ENCODE results near the gene CHI3L2.
A peak's percentile ranks its signal among the peaks of the same experiment; 100 is the strongest.

The CHI3L2 gene

DNA sequence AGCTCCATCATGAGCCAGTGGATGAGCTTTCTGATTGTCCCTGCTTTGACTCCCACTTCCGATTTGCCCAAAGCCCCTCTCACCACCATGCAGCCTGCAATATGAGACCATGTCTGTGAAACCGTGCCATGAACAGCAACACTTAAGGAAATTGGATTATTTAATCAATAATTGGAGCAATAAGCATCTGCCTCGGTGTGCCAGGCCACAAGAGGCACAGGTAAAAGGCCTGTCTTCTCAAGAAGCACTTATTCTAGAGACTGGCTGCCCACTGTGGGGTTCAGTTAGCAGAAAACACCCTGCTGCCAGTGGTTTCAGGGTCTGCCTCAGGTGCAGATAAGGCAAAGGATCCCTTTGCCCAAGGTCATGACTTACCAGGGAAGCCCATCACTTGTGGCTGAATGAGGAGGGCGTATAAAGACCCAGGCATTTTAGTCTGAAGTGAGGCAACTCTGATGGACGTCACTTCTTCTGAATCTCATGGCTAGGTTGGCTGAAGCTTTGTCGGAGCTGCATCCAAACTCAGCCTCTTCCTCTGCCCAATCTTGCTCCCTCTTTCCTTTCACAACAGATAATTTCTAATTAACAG is 7.1 kb upstream of the CHI3L2 start:
- no peak for DNase-seq (ENCODE audit: low read depth in 2 of 2)

DNA sequence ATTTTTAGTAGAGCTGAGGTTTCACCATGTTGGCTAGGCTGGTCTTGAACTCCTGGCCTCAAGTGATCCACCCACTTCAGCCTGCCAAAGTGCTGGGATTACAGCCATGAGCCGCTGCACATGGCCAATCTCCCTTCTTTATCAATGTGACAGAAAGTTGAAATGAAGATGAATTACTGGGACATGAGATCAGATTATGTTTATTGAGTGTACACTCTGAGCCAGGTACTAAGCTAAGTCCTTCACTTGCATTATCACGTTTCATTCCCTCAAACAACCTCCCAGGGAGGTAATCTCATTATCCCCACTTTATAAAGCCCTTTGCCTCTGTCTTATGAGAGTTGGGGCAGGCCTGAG is 6.3 kb upstream of the CHI3L2 start:
- no peak for DNase-seq (ENCODE audit: low read depth in 2 of 2)

DNA sequence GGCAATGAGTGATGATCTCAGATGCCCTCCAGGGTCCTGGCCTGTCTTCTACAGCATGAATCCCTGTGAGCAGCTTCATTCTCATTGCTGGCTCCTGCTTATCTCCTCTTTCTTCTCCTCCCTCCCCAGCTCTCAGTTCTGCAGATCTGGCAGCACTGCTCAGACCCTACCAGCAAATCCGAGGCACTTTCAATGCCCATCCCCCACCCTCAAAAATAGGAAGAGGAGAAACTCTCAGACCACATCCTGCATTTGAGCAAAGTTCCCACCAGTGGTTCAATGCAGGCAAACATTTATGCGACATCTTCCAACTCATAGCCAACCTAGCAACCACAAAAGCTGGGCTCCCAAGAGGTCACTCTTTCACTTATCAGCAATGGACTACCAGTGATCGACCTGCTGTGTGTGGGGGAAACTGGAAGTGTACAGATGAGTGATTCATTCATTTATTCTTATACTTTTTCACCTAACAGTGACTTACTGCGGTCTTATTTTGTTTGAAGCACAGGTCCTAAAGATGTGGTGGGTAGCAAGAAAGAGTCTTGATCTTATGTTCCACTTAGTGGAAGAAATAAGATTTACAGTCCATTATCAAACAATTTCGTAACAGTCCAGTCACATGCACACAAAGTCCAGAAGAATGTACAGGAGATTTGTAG is 5.8 kb upstream of the CHI3L2 start:
- DNase-seq (ENCODE audit: low read depth in 2 of 2): no peak

DNA sequence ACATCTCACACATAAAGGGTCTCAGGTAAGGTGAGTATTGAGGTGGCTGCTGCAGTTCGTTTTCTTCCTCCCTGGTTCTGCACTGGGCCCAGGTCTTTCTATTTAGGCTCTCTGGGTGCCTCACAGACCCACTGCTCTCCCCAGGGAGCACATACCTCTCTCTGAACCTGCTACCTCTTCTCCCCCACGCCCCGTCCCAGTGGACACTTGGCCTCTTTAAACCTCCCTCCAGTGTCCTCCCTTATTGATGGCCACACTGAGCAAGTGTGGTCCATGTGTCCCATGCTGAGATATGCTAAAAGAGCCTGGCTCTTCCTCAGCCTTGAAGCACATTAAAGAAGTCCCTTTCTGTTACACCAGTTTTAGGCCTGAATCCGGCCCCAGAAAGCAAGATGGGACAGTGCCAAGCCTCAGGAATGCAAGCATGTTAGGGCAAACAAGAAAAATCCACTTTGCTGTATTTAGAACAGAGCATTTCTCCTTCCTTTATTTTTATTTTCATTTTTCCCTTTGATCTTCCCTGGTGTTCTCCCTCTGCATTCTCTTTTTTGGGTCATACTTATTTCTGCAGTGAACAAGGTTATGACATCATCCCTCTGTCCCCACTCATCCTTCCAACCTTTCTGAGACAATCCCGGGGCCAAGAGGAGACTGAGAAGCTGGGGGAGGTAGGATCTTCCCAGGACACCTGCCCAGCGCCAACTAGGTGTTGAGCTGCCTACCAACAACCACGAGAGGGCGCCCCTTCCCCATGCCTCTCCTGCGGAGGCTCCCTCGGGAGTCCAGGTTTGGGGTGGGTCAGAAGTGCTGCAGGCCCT is 5.0 kb upstream of the CHI3L2 start:
- DNase-seq (ENCODE audit: low read depth in 2 of 2): no peak

DNA sequence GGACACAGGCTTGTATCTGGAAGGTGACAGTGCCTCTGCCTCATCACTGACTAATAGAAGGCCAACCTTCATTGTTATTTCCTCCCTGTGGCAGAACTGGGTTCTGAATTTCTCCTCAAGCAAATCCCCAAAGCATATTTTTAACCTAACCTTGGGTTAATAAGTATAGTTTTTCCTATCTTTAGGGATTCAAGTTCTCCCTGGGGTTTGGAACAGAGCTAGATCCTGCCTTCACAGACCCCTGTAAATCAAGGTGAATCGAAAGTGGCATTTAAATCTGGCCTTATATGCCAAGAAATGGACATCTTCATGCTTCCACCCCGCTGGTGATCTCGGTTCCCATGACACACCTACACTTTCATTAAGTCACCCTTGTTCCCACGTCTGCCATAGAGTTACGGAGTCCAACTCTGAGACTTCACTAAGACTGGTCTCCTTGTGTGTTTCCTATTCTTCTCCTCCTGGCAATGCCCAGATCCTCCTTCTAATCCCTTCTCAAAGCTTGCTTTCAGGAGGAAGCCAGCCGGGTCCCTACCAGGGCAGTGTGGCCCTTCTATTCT is 4.3 kb upstream of the CHI3L2 start:
- DNase-seq (ENCODE audit: low read depth in 2 of 2): no peak

DNA sequence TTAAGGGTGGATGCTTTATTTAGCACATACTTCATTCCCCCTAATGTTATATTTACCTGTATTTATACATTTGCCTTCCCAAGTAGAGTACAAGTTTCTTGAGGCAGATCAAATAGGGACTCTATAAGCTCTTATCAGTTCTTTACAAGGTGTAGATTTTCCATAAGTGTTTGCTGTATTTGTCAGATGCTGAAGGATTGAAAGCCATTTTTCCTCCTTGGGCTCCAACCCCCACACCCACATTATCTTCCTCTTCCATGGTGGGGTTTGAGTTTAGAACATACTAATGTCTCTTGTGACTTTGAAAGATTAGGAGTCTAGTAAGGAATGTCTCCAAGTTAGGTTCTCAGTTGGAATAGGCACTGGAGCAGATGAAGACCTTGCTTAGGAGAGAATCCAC is 2.4 kb upstream of the CHI3L2 start:
- no peak for DNase-seq (ENCODE audit: low read depth in 2 of 2)

DNA sequence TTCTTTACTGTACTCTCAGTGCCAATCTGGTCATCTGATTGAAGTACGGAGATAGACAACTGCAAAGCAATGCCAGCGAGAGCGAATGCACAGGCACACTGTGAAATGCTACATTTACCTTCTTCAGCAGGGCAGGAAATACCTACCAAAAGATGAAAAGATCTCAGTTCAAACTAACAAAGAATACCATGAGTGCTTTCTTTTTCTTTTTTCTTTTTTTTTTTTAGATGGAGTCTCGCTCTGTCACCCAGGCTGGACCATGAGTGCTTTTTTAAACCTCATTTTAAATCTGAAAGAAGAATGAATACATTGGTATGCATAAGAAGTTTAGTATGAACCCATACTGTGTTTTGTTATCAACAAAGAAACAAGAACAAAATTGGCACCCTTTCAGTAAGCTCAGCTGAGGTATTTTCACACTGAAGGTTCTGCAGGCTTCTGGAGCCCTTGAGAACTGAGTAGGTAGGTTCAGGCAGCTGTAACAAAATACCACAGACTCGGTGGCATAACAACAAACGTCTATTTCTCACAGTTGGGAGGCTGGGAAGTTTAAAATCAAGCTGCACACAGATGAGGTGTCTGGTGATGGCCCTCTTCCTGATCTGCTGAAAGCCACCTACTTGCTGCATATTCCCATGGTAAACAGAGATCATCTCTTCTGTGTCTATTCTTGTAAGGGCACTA is 1.7 kb upstream of the CHI3L2 start:
- no peak for DNase-seq (ENCODE audit: low read depth in 2 of 2)

DNA sequence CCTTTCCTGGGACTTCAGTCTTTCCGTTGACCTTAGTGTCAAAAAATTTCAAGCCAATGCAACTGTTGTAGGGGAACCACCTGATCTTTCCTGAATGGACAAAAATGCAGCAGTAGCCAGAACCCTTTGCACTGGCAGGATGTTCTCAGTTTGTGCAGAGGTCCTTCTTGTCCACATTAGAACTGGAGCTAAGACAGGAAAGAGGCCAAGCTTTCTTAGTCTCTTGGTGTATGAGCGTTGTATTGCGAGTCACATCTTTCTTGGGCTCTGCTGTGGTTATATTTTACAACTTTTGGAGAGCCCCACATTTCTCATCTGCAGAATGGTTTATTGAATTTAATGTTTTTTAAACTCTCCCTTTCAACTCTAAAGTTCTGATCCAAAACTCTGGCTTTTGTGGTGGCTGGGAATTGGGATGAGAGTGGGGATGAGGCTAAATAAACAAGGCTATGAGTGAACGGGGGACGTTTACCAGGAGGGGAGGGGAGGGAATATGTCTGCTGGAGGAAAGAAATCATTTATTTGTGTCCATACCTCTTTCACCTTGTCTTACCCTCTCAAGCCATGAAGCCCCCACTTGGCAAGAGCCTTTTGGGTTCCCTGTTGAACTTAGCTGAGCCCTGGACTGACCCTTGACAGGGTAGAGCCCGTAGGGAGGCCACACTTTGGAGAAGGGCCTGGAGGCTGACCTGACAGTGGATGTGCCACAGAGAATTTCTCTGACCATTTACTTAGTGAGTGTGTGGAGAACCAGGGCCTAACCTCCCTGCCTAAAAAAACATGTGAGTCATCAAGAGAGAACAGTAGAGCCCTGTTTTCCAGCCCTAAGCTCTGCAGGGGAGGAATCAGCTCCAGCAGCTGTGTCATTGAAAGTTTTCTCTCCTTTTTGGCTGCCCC is 586 bp downstream of the CHI3L2 start:
- peak; percentile 10 to 14 for DNase-seq (ENCODE audit: low read depth in 2 of 2)

DNA sequence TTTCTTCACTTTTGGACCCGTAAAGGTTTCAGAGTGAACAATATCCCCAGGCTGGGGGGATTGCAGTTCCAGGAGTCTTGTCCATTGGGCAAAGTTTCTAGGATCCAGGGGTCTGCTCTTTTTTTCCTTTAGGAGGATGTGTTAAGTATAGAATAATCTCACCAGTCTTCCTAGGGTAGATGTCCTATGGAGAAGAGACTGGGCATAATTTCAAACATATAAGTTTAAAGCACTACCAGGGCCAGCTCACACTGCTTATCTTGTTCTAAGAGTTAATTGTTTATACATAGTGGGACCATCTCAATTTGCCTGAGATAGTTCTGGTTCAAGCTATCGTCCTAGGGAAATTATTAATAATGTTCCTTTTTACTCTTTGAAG is 1.2 kb downstream of the CHI3L2 start:
- DNase-seq (ENCODE audit: low read depth in 2 of 2): no peak

DNA sequence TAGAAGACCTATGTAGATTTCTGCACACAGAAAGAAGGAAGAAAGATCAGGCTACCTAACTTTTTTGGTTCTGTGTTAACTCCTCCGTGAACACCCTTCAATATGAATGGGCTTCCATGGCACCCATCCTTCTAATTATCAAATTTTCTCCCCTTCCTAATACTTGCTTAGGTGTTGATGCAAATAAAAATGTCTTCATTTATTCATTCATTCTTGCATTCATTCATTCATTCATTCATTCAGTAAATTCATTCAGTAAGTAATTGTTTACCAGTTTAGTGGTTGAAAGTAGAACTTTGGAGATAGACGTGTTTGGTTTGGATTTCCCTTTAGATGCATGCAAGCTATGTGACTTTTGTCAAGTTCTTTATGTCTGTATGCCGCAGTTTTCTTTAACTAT is 4.6 kb downstream of the CHI3L2 start:
- DNase-seq (ENCODE audit: low read depth in 2 of 2): no peak

DNA sequence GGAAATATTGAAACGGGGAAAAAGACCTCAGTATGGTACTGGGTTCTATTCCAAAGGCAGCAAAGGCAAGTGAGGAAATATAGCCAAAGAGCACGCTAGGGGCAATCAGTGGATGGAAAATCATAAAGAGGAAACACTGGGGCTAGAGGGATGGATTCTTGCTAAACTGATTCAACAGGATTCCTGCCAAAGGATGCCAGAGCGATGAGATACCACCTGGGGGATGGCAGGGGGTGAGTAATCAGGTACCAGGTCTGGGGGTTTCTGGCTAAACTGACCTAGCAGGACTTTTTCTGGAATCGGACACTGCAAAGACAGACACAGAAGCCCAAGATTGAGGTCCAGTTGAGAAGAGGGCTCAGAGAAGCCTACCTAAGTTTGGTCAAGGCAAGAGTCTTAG is 6.7 kb downstream of the CHI3L2 start:
- no peak for DNase-seq (ENCODE audit: low read depth in 2 of 2)

DNA sequence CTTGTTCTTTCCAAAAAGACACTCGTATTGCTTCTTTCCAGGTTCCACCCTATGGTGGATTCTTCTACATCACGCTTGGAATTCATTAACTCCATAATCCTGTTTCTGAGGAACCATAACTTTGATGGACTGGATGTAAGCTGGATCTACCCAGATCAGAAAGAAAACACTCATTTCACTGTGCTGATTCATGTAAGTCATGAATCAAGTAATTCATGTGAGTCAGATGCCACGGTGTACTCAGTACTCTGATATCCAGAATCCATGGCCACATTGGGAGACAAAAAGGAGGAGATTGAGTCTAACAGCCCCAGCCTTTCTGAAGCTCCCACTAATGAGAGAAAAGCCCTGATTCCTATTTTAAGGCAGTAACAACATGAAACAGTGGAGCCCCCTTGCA is 7.4 kb downstream of the CHI3L2 start:
- DNase-seq (ENCODE audit: low read depth in 2 of 2): no peak

DNA sequence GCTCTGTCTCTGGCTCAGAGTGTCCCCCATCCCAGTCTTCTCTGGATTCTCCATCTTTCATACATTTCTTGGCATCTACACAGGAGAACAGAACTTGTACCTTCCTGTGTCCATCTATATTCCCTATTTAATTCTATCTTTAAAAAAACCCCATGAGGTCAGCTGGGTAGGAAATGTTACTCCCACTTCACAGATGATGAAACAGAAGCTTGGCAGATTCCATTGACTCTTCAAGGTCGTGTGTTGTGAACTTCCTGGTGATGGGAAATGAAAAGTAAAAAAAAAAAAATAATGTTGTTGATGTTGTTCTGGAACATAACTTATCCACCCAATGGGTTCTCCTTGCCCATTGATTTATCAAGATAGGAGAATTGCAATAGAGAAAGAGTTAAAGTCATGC is 8.9 kb downstream of the CHI3L2 start:
- DNase-seq (ENCODE audit: low read depth in 2 of 2): no peak

DNA sequence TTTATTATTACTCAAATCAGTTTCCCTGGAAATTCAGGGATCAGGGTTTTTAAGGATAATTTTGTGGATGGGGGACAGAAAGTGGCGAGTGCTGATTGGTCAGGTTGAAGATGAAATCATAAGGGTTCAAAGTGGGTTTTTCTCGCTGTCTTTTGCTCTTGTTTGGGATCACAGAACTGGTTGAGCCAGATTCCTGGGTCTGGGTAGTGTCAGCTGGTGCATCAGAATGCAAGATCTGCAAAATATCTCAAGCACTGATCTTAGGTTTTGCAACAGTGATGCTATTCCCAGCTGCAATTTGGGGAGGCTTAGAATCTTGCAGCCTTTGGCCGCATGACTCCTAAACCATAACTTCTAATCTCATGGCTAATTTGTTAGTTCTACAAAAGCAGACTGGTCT is 9.3 kb downstream of the CHI3L2 start:
- no peak for DNase-seq (ENCODE audit: low read depth in 2 of 2)

DNA sequence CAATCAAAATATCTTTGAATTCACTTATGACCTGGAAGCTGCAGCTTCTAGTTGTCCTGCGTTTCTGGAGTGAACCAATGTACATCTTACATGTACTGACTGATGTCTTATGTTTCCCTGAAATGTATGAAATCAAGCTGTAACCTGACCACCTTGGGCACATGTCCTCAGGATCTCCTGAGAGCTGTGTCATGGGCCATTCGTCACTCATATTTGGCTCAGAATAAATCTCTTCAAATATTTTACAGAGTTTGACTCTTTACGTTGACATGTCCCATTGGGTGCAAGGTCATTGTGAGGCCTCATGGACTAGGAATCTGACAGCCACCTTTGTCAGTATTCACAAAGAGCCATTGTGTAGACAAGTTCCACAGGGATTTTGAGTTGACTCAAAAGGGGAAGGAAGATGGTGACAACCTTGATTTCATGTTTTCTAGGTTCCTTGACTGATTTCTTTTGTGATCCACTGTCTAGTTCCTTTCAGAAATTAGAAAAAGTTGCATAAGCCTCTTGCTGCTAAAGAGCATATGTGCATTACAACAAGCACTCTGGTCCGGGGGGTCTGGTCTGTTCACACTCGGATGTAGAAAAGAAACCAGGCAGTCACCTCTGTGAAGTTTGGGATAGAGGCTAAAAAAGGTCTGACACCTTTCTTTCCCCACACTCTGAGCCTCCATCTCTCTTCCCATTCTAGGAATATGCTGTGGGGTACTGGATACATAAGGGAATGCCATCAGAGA is 10.7 kb downstream of the CHI3L2 start:
- no peak for DNase-seq (ENCODE audit: low read depth in 2 of 2)

DNA sequence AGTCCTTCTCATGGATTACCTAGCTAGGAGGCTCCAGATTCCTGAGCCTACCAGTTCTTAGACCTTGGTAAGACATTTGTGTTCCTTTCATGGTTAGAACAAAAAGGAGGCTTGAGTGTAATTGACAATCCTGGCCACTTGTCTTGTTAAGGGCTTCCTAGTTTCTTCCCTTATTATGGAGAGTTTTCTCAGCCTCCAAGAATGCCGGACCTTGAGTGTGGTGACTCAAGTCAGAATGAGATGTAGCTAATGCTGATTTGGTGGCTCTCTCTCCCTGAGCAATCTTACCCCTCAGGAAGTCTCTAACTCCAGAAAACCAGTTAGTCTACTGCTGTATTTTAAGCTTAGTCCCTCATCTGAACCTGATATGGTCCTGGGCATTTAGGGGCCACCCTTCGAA is 14.3 kb downstream of the CHI3L2 start:
- DNase-seq (ENCODE audit: low read depth in 2 of 2): no peak

DNA sequence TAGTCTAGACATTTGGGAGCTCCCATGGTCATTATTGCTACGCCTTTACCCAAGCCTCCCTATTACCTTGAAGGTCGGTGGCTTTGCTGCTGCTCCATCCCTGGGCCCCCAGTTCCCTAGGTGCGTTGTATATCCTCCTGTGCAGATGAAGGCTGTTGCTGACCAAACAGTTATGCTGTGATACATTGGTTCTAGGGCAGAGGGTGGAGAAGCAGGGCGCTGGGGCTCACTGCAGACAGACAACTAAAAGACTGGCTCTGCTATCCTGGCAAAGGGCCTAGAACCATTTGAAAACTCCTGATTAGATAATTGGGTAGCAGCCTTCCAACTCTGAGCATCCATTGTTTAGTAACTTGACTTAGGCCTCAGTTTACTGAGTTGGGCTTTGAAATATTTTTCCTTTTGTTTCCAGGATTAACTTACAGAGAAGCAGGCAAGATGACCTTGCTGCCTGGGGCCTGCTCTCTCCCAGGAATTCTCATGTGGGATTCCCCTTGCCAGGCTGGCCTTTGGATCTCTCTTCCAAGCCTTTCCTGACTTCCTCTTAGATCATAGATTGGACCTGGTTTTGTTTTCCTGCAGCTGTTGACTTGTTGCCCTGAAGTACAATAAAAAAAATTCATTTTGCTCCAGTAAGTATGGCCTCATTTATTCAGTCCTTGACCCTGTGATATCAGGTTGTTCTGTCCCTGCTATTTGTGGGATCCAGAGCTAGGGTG is 15.5 kb downstream of the CHI3L2 start:
- DNase-seq (ENCODE audit: low read depth in 2 of 2): no peak

DNA sequence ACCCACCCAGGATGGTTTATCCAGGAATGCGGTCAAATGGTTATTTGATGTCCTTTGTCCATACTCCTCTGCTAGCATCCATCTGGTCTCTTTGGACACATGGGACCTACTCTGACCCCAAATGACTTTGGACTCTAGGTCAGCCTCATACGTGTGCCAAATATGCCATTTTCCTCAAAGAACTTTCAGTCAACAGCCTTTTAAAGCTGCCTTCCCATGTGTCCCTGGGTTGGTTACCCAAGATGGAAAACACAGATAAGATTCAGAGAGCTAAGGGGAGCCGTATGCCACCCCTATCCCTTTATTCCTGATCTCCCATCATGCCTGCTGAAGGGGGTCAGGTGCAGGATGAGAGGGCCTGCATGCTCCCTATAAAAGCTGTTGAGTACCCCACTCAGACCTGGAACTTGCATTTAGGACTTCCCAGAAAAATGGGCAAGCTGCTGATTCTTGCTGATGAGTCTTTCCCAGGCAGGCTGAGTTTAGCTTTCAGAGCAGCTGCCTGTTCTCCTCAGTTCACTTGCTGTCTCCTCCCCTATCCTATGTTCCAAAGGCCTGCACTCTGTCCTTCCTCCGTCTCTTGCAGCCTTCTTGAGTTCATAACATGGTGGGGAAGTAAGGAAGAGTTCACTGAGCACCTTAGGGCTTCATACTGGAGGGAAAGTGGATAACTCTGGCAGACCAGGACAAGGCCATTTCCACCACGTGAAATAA is 19.8 kb downstream of the CHI3L2 start:
- DNase-seq (ENCODE audit: low read depth in 2 of 2): no peak

DNA sequence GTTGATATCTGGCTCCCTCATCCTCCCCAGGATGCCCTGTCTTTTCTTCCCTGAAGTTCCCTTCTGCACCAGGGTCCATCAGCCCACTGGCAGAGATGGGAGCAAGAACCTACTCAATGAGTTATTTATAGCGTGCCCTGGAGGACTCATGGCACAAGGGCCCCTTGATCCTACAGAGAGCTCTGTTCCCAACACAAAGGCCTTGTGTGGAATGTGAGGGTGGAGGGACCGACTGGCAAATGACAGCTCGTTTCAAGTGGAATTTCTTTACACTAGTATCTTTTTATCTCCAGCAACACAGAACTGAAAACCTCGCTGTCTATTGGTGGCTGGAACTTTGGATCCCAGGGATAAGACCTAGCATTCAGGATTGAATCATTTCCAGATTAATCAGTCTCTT is 22.4 kb downstream of the CHI3L2 start:
- DNase-seq (ENCODE audit: low read depth in 2 of 2): no peak
